ENCODE data around the gene TESK1.
A peak's percentile ranks its signal among the peaks of the same experiment; 100 is the strongest.
"Not testable (repeated sequence)": the region's sequence is repeated elsewhere in the genome, so short reads cannot be mapped to it uniquely, and the experiment has no call there.

TESK1 gene

DNA sequence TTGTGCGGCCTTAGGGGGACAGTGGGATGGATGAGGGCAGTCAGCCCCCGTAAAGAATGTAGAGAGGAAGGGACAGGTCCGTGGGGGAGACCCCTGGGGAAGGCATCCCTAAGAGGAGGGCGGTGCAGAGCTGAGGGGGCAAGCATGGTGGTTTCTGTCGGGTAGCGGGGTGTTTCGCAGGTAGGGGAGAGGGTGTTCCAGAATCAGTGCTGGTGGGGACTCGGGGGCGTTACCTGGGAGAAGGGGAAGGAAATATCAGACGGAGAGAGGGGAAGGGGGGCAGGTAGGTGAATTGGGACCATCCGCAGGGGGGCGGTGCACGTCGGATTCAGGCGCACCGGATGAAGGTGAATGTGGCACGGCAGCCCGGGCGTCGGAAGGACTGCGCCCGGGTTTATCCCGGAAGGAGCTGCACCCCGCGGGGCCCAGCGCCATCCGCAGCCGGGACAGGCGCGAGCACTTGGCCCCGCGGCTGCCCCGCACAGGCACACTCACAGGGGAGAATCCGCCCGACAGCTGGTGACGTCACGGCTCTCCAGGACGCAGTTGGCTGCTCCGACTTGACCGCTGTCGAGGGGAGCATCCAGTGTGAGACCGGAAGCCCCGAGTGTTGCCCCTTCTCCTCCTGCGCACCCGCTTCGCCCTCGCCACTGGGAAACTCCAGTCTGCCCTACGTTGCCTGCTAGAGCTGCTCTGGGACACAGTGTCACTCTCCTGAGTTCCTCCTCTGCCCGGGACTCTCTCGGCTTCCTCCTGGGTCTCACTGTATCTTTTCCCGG lies 11.8 kb downstream of the TESK1 start:
- DNase-seq, result peak; percentile 57

DNA sequence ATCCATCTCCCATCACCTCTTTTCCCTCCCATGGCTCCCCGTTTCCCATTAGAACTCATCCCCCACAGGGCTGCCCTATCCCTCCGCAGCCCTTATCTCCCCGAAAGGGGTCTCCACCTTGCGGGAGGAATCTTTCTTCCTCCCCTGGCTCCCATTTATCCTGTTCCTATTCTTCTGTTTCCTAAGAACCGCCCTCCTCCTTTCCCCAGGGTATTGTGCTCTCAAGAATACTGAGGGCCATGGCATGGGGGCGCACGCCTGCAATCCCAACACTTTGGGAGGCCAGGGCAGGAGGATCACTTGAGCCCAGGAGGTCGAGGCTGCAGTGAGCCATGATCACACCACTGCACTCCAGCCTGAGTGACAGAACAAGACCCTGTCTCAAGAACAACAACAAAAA lies 12.5 kb downstream of the TESK1 start:
- no peak for DNase-seq

DNA sequence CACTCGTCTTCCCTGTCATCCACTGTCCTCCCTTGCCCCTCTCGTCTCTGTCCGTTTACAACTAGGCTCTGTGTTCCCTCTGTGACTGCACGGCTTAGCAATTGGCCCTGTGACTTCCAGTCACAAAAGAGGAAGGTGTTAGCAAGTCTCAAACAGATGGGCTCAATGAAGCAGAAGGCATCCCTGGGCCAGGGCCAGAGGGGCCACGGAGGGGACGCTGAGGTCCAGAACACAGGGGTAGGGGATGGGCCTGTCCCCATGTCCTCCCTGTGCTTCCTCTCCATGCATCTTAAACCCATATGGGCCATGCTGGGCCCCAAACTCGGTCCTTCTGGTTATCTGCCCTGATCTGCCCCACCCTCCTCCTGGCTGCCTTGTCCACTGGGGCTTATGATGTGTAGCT lies 13.3 kb downstream of the TESK1 start, which contains the start of gene CD72:
CD72 (minus strand) TSS at position 89 of the 403 bp plus-strand sequence. CDS start 110 bp downstream, outside the sequence.
- no peak for DNase-seq

DNA sequence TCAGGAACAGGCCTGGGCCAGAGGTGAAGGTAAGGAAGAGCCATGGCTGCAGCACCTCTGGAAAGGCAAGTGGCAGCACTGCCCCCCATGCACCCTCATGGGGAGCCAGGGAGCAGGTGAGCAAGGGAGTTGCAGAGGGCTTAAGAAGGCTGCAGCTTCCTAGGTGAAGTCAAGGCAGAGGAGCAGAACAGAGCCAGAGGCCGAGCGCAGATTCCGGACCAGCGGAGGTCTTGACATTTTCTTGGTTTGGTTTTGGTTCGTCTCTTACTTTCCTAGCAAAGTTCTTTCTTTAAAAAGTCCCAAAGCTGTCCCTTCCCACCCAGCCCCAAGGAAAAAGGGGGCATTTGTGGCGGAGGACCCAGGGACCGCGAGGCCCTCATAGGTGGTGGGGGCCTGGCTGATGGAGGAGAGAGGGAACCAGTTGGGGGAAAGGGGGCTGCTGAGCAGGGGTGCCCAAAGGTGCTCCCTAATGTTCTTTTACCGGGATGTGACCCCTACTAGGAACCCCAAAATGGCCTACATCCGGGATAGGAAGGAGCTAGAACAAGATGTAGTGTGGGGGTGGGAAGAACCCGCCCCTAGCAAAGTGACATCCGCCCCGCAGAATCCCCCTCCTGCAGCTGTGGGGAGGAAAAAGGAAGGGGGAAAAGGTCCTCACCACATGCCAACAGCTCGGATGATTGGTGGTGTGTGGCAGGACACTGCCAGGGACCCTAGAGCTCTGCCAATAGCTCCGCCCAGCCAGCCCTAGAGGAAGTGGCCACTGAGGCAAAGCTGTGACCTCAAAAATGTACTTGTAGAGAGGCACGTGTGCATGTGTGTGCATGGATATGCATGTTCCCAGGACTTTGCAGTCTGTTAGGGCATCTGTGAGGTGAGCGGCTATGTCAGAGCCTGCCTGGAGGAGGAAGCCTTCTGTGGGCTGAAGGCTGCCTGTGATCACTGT lies 14.1 kb downstream of the TESK1 start:
- no peak for DNase-seq

DNA sequence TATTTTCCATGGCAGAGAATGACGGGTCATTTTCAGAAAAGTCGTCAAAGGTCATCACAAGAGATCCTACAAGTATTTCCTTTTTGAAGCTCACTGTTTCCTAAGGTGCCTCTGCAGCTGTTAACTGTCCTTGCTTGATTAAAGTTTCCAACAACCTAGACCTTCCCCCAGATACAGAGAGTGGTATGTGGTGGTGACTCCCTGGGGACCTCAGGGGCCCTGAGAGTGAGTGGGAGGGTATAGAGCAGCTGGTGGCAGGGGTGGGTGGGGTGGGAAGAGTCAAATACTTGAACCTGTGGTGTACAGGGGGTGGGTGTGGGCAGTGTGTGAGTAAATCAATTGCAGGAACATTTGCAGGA lies 14.7 kb downstream of the TESK1 start:
- no peak for DNase-seq

DNA sequence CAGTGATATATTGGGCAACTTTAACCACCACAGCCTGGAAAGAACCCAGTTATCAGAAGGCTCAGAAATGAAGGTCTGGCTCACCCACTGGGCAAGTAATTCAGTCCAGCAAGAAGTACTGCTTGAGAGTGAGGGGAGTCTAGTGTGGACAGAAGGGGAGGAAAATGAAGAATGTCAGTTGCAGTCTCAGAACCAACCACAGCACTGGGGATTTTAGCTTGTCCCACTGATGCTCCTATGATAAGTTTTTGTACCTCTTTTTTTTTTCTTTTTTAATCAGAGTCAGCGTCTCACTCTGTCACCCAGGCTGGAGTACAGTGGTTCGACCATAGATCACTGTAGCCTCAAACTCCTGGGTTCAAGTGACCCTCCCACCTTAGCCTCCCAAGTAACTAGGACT lies 22.5 kb downstream of the TESK1 start:
- DNase-seq, result no peak

DNA sequence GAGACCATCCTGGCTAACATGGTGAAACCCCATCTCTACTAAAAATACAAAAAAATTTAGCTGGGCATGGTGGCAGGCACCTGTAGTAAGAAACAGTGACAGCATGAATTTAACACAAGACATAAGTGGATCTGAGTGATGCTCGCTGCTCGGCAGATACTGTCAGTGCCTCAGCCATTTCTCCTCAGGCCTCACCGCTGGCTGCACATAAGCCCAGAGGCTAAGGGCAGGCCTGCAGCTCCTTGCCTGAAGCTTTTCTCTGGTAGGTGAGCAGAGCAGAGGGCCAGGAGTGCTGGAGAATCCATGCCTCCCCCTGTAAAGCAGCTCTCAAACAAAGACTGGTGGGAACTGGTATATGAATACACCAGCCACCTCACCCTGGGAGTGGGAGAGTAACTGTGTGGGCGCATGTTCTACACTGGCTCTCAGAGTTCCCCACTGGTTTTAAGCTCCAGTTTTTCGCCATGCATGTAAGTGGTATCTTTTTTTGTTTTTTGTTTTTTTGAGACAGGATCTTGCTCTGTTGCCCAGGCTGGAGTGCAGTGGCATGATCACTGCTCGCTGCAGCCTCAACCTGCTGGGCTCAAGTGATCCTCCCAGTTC lies 23.4 kb downstream of the TESK1 start:
- DNase-seq, result no peak

DNA sequence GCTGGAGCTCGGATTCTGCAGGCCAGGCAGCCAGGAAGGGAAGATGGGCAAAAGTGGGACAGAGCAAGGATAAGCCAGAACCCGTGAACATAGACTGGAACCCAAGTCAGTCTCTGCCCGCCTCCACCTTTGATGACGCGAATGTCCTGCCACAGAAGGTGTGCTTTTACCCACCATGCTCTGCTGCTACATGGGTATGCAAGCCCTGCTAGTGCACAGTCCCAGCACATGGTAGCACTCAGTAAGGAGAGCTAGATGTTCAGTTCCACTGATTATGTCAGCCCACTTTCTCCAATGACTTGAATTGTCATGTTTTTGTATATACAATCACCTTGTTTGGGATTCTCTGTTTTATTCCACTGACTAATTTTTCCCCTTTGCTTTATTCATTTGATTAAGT lies 24.5 kb downstream of the TESK1 start:
- no peak for DNase-seq

DNA sequence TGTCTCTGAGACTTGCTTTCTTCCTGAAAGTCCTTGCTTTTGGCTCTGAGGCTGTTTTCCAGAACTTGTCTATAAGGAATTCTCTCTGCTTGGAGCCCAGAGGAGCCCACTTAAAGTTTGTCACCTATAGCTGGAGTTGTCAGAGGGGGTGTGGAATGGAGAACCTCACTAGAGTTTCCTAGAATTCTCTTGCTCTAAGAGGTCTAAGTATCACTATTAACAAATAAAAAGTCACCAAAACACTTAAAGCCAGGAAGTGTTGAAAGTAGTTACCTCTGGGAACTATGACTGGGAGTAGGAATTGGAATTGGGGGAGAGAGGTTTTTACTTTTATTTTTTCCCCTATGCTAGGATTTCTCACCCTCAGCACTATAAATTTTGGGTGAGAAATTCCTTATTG lies 30.7 kb downstream of the TESK1 start:
- DNase-seq, result no peak

DNA sequence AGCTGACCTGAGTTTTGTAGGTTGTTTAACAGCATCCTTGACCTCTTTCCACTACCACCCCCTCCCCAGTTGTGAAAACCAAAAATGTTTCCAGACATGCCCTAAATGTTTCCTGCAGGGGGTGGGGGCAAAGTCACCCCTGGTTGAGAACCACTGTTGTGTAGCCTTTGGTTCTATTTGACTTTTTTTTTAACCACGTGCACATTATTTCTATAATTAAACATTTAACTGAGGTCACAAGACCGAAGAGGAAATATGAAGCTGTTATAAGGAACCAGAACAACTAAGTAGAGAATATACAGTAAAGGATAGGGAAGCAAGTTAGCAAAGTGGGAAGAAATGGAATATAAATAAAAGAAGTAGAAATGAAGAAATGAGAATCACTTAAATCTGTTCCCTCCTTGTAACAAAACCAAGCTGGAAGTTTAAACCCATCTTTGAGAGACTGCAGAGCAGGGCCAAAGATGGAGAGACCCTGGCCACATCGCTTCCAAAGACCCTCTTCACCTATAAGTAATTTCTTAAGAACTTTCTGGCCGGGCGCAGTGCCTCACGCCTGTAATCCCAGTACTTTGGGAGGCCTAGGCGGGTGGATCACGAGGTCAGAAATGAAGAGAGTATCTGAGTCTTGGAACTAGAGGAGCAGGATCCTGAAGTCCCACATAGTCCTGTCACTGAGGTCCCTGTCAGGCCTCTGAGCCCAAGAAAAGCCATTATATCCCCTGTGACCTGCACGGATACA lies 31.2 kb downstream of the TESK1 start:
- DNase-seq, result no peak

DNA sequence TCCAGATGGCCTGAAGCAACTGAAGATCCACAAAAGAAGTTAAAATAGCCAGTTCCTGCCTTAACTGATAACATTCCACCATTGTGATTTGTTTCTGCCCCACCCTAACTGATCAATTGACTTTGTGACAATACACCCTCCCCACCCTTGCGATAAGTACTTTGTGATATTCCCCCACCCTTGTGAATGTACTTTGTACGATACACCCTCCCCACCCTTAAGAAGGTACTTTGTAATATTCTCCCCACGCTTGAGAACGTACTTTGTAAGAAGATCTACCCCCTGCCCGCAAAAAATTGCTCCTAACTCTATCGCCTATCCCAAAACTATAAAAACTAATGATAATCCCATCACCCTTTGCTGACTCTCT lies 31.8 kb downstream of the TESK1 start:
- DNase-seq, result not testable (repeated sequence)

DNA sequence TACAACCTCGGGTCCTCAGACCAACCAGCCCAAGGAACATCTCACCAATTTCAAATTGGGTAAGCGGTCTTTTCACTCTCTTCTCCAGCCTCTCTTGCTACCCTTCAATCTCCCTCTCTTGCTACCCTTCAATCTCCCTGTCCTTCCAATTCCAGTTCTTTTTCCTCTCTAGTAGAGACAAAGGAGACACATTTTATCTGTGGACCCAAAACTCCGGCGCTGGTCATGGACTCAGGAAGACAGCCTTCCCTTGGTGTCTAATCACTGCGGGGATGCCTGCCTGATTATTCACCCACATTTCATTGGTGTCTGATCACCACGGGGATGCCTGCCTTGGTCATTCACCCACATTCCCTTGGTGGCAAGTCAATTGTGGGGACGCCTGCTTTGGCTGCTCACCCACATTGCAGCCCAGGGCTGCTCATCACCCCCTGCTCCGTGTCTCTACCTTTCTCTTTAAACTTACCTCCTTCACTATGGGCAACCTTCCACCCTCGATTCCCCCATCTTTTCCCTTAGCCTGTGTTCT lies 32.4 kb downstream of the TESK1 start:
- DNase-seq, result not testable (repeated sequence)

DNA sequence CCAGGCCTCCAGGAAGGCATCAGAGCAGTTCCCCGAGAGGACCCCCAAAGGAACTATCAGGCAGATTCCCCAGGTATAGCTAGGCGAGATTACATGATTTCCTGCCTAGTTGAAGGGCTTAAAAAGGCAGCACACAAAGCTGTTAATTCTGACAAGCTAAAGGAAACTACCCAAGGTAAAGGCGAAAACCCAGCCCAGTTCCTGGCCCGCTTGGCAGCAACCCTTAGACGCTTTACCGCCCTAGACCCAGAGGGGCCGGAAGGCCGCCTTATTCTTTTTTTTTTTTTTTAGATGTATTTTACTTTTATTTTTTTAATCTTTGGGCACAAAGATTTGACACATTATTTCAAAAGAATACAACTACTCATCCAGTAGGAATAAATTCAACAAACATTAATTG lies 33.7 kb downstream of the TESK1 start:
- not testable (repeated sequence) for DNase-seq

DNA sequence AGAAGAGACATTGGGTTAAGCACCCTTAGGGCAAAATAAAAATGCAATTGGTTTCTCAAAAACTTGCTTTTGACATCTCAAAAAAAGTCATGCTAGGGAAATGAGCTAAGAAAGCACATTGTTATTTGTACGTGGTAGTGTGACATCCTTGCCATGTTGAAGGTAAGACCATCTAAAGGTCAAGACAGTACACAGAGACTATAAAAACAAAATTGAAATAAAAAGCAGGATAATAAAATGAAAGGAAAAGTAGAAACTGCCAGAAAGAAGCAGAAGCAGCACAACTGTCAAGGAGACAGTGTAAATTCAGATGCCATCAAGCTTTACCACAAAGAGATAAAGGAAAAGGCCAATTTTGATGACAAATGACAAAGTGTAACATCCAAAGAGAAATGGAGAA lies 34.2 kb downstream of the TESK1 start:
- not testable (repeated sequence) for DNase-seq

DNA sequence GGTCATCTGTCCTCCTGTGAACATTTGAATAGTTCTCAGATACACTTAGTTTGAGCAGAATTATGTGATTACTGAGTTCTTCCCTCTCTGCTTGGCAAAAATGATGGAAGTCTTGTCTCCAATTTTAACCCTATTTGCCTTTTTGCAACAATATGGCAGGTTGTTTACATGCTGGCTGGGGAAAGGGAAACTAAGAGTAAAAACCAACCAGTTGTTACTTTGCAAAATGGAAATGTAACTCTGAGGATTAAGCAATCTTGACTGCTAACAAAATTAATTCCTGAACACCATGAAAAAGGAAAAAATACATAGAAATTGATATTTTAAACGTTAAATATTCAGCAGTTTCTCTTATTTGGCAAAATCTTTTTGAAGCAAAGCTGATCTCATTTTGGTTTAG lies 34.6 kb downstream of the TESK1 start:
- no peak for DNase-seq

DNA sequence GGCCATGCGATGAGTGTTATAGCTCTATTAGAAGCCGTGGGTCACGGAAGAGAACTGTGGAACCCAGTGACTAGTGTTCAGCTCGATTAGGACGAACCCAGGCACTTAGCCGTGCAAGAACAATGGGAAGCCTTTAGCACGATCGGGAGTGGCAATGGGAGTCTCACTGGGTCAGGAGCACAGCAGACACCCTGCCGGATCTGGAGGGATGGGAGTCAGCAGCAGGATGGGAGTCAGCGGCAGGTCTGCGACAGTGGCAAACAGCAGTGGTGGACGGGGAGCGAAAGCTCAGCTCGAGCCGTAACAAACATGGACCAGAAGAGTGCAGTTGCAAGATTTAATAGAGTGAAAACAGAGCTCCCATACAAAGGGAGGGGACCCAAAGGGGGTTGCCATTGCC lies 35.4 kb downstream of the TESK1 start:
- not testable (repeated sequence) for DNase-seq

DNA sequence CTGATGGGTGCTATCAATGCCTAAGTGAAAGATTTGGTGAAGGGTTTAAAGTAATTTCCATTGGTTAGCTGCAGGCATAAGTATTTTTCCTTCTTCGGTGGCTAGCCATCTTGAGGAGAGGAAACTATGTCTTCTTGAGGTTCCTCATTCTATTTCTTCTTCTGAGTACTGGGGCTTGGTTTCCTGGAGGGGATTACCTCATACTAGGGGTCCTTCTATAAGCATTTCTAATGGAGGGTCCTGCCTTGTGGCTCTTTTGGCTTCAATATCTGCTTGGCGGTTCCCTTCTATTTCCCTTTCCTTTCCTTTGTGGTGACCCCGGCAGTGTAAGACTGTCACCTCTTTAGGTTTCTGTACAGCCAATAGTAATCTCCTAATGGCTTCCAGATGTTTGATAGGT lies 36.4 kb downstream of the TESK1 start:
- not testable (repeated sequence) for DNase-seq

DNA sequence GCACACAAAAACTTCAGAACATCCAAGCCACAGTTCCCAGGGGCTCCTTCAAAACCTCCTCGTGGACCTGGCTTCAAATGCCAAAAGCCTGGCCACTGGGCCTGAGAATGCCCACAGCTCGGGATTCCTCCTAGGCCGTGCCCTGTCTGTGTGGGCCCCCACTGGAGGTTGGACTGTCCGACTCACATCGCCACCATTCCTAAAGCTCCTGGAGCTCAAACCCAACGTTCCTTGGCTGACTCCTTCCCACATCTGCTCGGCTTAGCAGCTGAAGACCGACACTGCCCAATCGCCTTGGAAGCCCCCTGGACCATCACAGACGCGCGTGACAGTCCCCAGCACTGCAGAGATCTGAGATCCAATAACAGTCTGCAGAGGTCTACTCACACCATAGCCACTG lies 38.0 kb downstream of the TESK1 start:
- no peak for DNase-seq

DNA sequence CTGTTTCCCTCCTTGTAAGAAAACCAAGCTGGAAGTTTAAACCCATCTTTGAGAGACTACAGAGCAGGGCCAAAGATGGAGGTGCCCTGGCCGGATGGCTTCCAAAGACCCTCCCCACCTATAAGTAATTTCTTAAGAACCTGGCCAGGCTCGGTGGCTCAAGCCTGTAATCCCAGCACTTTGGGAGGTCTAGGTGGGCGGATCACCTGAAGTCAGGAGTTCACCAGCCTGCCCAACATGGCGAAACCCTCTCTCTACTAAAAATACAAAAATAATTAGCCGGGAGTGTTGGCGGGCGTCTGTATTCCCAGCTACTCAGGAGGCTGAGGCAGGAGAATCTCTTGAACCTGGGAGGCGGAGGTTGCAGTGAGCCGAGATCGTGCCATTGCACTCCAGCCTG lies 40.7 kb downstream of the TESK1 start:
- DNase-seq, result not testable (repeated sequence)

DNA sequence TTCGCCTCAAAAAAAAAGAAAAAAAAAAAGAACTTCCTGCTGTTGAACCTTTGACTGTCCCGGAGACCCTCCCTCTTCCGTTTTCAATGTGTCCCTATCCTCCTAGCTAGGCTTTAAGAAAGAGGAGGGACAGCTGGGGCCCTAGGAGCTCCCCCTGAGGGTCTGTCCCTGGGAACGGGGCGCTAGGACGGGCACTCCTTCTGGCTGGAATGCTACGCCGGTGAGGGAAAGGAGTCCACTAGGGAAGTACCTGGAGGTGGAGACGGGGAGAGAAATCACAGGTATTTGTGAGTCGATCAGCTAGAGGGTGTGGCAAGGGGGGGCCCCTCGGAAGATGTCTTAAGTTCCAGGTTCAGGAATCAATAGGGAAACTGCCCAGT lies 41.1 kb downstream of the TESK1 start:
- no peak for DNase-seq

DNA sequence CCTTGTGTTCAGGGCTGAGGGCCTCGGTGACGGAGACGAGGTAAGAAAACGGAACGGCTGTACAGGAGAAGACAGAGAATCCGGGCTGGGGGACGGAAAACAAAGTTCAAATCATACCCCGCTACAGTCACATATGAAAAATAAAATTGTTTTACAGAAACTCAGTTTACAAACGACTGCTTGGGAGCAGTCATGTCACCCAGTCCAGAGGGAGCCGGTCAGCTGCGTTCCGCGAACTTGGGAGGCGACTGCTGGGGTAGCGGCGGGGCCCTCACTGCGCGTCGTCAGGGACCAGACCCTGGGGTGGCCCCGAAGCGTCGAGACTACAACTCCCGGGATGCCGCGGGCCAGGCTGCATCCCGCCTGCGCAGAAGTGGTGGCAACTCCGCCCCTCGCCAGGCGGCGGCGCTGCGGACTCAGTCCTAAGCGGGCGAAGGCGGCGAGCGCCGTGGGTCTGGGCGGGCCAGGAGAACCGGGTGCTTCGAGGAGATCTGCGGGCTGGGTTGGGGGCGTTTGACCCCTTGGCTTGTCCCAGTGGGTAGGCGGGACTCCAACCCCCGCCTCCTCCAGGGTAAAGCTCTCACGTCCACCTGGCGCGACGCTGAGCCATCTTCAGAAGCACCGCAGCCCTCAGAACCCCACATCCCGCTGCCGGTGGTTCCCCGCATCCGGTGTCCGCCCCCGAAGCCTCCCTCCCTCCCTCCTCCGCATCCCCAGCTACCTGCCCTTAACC lies 41.6 kb downstream of the TESK1 start:
- peak; percentile 90 for DNase-seq
